Pancreas (tissue), 10 donors: Measurements from ENCODE around the gene SH2D1A. TPM values are rescaled to one million over a fixed set of nuclear protein-coding genes. Genes with fewer than 3 reads are reported as not detected.

Source experiments
- ATAC-seq, 4 donors: fragments of 200-7000 bp; cut with Tn5 transposase; one replicate each; pipeline versions ENCODE4 v1.8.0 to v1.9.1; 2020; ENCODE audit warnings: mild to moderate bottlenecking in 4 of 4, moderate library complexity in 4 of 4
- DNase-seq, 6 donors: peaks; one replicate each; pipeline ENCODE4 v3.0.0-alpha.2; 2020
- FAIRE-seq: peaks from 2 replicates; lab custom pipeline; 2012; peaks lifted over from hg19 to GRCh38; lab: Jason Lieb, UNC
- H3K27ac ChIP-seq, 4 donors: fragments of 200-600 bp; sonication (generic); 1 replicate in 3 of 4; 2 replicates in 1 of 4; pipeline versions ENCODE4 v1.5.0 to v1.8.0; 2020
- H3K27me3 ChIP-seq, 4 donors: fragments of 200-600 bp; one replicate each; pipeline ENCODE4 v1.8.0; 2021
- H3K36me3 ChIP-seq, 3 donors: fragments of 200-600 bp; sonication (generic) in 1 of 3; one replicate each; pipeline versions ENCODE4 v1.5.0 to v1.8.0; 2020 to 2021
- H3K4me1 ChIP-seq, 3 donors: fragments of 200-600 bp; one replicate each; pipeline ENCODE4 v1.8.0; 2021
- H3K4me3 ChIP-seq, 4 donors: fragments of 200-600 bp; sonication (generic) in 2 of 4; one replicate each; pipeline versions ENCODE4 v1.5.0 to v1.8.0; 2020 to 2021
- H3K9me3 ChIP-seq, 4 donors: fragments of 200-600 bp; one replicate each; pipeline ENCODE4 v1.8.0; 2021
- CTCF ChIP-seq, 4 donors: fragments of 200-600 bp; sonication (generic) in 3 of 4; IDR thresholded peaks; one replicate each; pipeline versions ENCODE4 v1.5.0 to v1.8.0; 2021; ENCODE audit warnings: antibody characterized with exemption in 4 of 4
- WGBS, 2 donors: extraction: QIAGEN DNeasy Blood & Tissue Kit; methylation state at CpG; one replicate each; pipeline ENCODE4 v1.1.7; 2013; 5-methylcytosine and 5-hydroxymethylcytosine counted together
- intact Hi-C, 3 donors: fragments of 100-400 bp; cut with DNase I; formaldehyde crosslinking; loops; one replicate each; pipeline versions ENCODE4 v1.11.1 to v1.14.2; 2022
- polyA plus RNA-seq, 2 donors: library from polyadenylated mRNA; stranded (reverse); fragments of 200-250 nt; gene quantifications; one replicate each; pipeline ENCODE4 v1.2.3, GENCODE V29; 2013
- total RNA-seq, 6 donors: library from RNA; stranded (reverse); fragmentation: NEBNext Ultra II Directional in 4 of 6; extraction: Animal tissue kit (Norgen Biotek cat#: 25700) in 4 of 6; gene quantifications; one replicate each; pipeline versions ENCODE4 v1.2.1 to v1.2.4, GENCODE V29; 2021 to 2023
- donor health status: healthy with polysubstance abuse.
- donor health status: DM: no; HTN: no; CAD: no; lungs with moderate emphysema.
- donor health status: DM: no; HTN: no; CAD: no.
- donor health status: control.
- donor health status: control.
- donor health status: Bipolar disorder and iron deficiency.
- donor health status: DM: yes; HTN: yes; CAD: no.
- donor health status: DM: no; HTN: no; CAD: no.
- donor health status: DM: no; HTN: no; CAD: no.
- donor health status: DM: yes; HTN: yes; CAD: no.

Gene SH2D1A
- total and polyA plus RNA-seq, 8 donors, result 0.08 to 0.23 (median 0.15) TPM; not detected in 2

- no peak for FAIRE-seq
- intact Hi-C loops, result no loop called here
- 89 to 93% methylated on average over 6 of the region's 6 CpGs for WGBS, 2 donors
Observed at GRCh38 chrX:124348885-124349453, 2.6 kb downstream of the SH2D1A start.

GRCh38 chrX:124354648-124355047 lies 8.3 kb downstream of the SH2D1A start:
- no peaks in the 10 kb centered on the region for H3K27me3 ChIP-seq
- ATAC-seq, result no peak
- 27 to 48% methylated on average over 2 of the region's 2 CpGs for WGBS, 2 donors
- no peaks in the 10 kb centered on the region for H3K36me3 ChIP-seq
- no peak overlapping the region for H3K4me3 ChIP-seq
- TF ChIP-seq CTCF (IDR thresholded peaks at IDR 0.05), result no peak
- intact Hi-C loops, result no loop called here
- H3K4me1 ChIP-seq, result no peaks in the 10 kb centered on the region
- H3K27ac ChIP-seq, result no peak overlapping the region
- no peak for DNase-seq
- FAIRE-seq, result peak; percentile 88
- no peaks in the 10 kb centered on the region for H3K9me3 ChIP-seq

More at GRCh38 chrX:124348885-124349453, 2.6 kb downstream of the SH2D1A start:
- no peak overlapping the region for H3K4me3 ChIP-seq
- H3K36me3 ChIP-seq, result no peaks in the 10 kb centered on the region
- no peaks in the 10 kb centered on the region for H3K4me1 ChIP-seq
- H3K27ac ChIP-seq, result no peak overlapping the region
- no peaks in the 10 kb centered on the region for H3K27me3 ChIP-seq
- H3K9me3 ChIP-seq, result no peaks in the 10 kb centered on the region
- DNase-seq (no peak), ATAC-seq (no peak)
- no peak for TF ChIP-seq CTCF (IDR thresholded peaks at IDR 0.05)

- peak; percentile 49 for FAIRE-seq
- Histone ChIP-seq H3K4me3 (no peak overlapping the region), H3K9me3 (no peaks in the 10 kb centered on the region), H3K4me1 (no peaks in the 10 kb centered on the region), H3K36me3 (no peaks in the 10 kb centered on the region), H3K27ac (no peak overlapping the region), H3K27me3 (no peaks in the 10 kb centered on the region)
- no peak for TF ChIP-seq CTCF (IDR thresholded peaks at IDR 0.05)
- no peak for DNase-seq
- intact Hi-C loops, result no loop called here
- 42 to 53% methylated on average over 3 of the region's 3 CpGs for WGBS, 2 donors
- no peak for ATAC-seq
Observed at GRCh38 chrX:124358800-124359383, 12.5 kb downstream of the SH2D1A start.

GRCh38 chrX:124362072-124362471 lies 15.7 kb downstream of the SH2D1A start:
- ATAC-seq (no peak), DNase-seq (no peak), FAIRE-seq (no peak)
- Histone ChIP-seq H3K27me3 (no peaks in the 10 kb centered on the region), H3K4me3 (no peak overlapping the region), H3K9me3 (no peaks in the 10 kb centered on the region), H3K4me1 (no peaks in the 10 kb centered on the region), H3K36me3 (no peaks in the 10 kb centered on the region), H3K27ac (no peak overlapping the region)
- intact Hi-C loops, result no loop called here
- TF ChIP-seq CTCF (IDR thresholded peaks at IDR 0.05), result no peak
- 42 to 45% methylated on average over 2 of the region's 2 CpGs for WGBS, 2 donors

- ATAC-seq (no peak), DNase-seq (no peak), FAIRE-seq (no peak)
- intact Hi-C loops, result no loop called here
- no peaks in the 10 kb centered on the region for H3K27me3 ChIP-seq
- H3K9me3 ChIP-seq, result no peaks in the 10 kb centered on the region
- H3K4me1 ChIP-seq, result no peaks in the 10 kb centered on the region
- no peak overlapping the region for H3K4me3 ChIP-seq
- no peak for TF ChIP-seq CTCF (IDR thresholded peaks at IDR 0.05)
- no peaks in the 10 kb centered on the region for H3K36me3 ChIP-seq
- no peak overlapping the region for H3K27ac ChIP-seq
- WGBS, 2 donors, result 48 to 60% methylated on average over 1 of the region's 1 CpG
Observed at GRCh38 chrX:124362761-124363160, 16.4 kb downstream of the SH2D1A start.
